Fibroblast of mammary gland (primary cell): ENCODE measurements around the gene MMP25.

Experiments used
- DNase-seq: peaks from one replicate; pipeline ENCODE4 v3.0.0-alpha.2; 2010; ENCODE audit warnings: low read depth
- H3K4me3 ChIP-seq: 2 replicates; pipeline ENCODE4 v1.5.1; 2011; ENCODE audit warnings: low read depth, mild to moderate bottlenecking, low read length, moderate library complexity; ENCODE audit not compliant: control insufficient read depth
- CTCF ChIP-seq: conservative IDR thresholded peaks from 2 replicates; pipeline ENCODE4 v1.5.1; 2011; ENCODE audit warnings: low read depth, low read length, inconsistent platforms; ENCODE audit not compliant: control insufficient read depth, insufficient read depth

Gene MMP25

GRCh38 chr16:3038896-3039295, 7.5 kb upstream of the MMP25 start:
- no peak overlapping the region for H3K4me3 ChIP-seq
- no peak for DNase-seq
- TF ChIP-seq CTCF: no peak

DNA sequence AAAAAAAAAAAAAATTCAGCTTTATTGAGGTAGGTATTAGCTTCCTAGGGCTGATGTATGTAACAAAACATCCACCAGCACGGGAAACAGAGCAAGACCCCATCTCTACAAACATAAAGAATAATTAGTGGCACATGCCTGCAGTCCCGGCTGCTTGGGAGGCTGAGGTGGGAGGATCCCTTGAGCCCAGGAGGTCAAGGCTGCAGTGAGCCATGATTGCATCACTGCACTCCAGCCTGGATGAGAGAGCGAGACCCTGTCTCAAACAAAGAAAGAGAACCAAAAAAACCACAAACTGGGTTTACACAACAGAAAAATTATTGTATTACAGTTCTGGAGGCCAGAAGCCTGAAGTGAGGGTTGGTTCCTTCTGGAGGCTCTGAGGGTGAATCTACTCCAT, 4.0 kb upstream of the MMP25 start:
- no peak for DNase-seq
- H3K4me3 ChIP-seq: no peak overlapping the region
- no peak for TF ChIP-seq CTCF

- TF ChIP-seq CTCF: no peak
- no peak overlapping the region for H3K4me3 ChIP-seq
- no peak for DNase-seq
Measured at GRCh38 chr16:3044708-3045107, 1.7 kb upstream of the MMP25 start.

DNA sequence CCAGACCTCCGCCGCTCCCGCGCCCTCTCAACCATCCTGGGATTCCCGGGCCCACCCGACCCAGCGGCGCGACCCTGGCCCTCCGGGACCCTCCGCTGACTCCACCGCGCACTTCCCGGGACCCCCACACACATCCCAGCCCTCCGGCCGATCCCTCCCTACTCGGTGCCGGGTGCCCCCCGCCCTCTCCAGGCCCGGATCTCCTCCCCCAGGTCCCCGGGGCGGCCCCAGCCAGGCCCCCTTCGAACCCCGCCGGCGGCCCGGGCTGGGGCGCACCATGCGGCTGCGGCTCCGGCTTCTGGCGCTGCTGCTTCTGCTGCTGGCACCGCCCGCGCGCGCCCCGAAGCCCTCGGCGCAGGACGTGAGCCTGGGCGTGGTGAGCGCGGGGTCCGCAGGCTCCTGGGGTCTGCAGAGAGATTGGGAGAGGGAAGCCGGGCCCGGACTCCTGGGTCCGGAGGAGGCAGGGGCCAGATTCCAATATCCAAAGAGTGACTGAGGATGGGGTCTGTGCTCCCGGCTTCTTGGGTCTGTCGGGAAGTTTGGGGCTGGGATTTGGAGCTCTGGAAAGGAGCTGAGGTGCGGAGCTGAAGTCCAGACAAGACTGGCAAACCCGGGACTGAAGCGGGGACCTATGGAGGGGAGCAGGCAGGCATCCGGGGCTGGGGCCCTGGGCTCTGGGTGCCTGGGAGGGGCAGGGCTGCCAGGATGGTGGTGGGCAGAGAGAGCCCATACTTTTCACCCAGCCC, 453 bp downstream of the MMP25 start:
- H3K4me3 ChIP-seq: no peak overlapping the region
- TF ChIP-seq CTCF: no peak
- no peak for DNase-seq

- TF ChIP-seq CTCF: no peak
- no peak overlapping the region for H3K4me3 ChIP-seq
- DNase-seq: no peak
Measured at GRCh38 chr16:3047387-3047720, 993 bp downstream of the MMP25 start.

DNA sequence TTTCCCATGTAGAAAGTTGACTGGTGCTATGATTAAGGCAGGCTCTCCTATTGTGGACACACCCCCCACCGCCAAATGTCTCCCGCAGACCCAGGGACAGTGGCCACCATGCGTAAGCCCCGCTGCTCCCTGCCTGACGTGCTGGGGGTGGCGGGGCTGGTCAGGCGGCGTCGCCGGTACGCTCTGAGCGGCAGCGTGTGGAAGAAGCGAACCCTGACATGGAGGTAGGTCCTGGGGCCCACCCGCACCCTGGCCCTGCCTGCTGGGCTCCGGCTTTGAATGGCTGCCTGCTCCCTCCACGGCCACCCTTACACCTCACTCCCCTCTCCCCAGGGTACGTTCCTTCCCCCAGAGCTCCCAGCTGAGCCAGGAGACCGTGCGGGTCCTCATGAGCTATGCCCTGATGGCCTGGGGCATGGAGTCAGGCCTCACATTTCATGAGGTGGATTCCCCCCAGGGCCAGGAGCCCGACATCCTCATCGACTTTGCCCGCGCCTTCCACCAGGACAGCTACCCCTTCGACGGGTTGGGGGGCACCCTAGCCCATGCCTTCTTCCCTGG, 3.6 kb downstream of the MMP25 start:
- no peak overlapping the region for H3K4me3 ChIP-seq
- no peak for DNase-seq
- TF ChIP-seq CTCF: no peak
